HFFc6 (cell line): Measurements from ENCODE around the gene SCN1B. TPM values are rescaled to one million over a fixed set of nuclear protein-coding genes. Genes with fewer than 3 reads are reported as not detected.
"Not testable (repeated sequence)": the region's sequence is repeated elsewhere in the genome, so short reads cannot be mapped to it uniquely, and the experiment has no call there.

ENCODE experiments used
- DNase-seq: peaks from one replicate; pipeline ENCODE4 v3.0.0-alpha.2; 2018
- H3K27ac Mint-ChIP-seq: 2 replicates; pipeline ENCODE4 v1.8.0; 2020; ENCODE audit warnings: mild to moderate bottlenecking, mixed read lengths
- H3K27me3 Mint-ChIP-seq: 2 replicates; pipeline ENCODE4 v1.8.0; 2021; ENCODE audit warnings: mild to moderate bottlenecking, moderate library complexity, mixed read lengths; ENCODE audit not compliant: insufficient read depth
- H3K36me3 Mint-ChIP-seq: 2 replicates; pipeline ENCODE4 v1.8.0; 2021; ENCODE audit warnings: low read depth, mixed read lengths
- H3K4me1 Mint-ChIP-seq: 2 replicates; pipeline ENCODE4 v1.8.0; 2020; ENCODE audit warnings: low read depth, mixed read lengths
- H3K4me3 Mint-ChIP-seq: 2 replicates; pipeline ENCODE4 v1.8.0; 2020; ENCODE audit warnings: mild to moderate bottlenecking, moderate library complexity, mixed read lengths
- H3K9me3 Mint-ChIP-seq: 2 replicates; pipeline ENCODE4 v1.8.0; 2020; ENCODE audit warnings: mild to moderate bottlenecking, mixed read lengths
- CTCF ChIP-seq: fragments of 200-600 bp; sonication (generic); IDR thresholded peaks from 2 replicates; pipeline ENCODE4 v1.5.0; 2021; ENCODE audit warnings: antibody characterized with exemption, mild to moderate bottlenecking
- total RNA-seq, 6 experiments: library from RNA; stranded (reverse); fragmentation: NEBNext Ultra II Directional; extraction: Animal tissue kit (Norgen Biotek cat#: 25700); gene quantifications; 2 replicates in 1 of 6; 3 replicates in 5 of 6; pipeline ENCODE4 v1.2.3, GENCODE V29; 2021

SCN1B gene
- total RNA-seq, 6 experiments from 2014 or later = 6.8 to 14.2 (median 12.6) TPM

GRCh38 chr19:35025969-35026368 is 4.3 kb upstream of the SCN1B start:
- DNase-seq = no peak
- no peaks in the 10 kb centered on the region for H3K9me3 Mint-ChIP-seq
- no peak overlapping the region for H3K4me3 Mint-ChIP-seq
- H3K27ac Mint-ChIP-seq = no peak overlapping the region
- TF ChIP-seq CTCF = no peak
- peaks cover 5% of the 10 kb centered on the region for H3K27me3 Mint-ChIP-seq
- H3K36me3 Mint-ChIP-seq = peaks cover 18% of the 10 kb centered on the region; the same call in 1 of the 2 replicates
- H3K4me1 Mint-ChIP-seq = peaks cover under 1% of the 10 kb centered on the region; the same call in 1 of the 2 replicates

- no peak overlapping the region for H3K27ac Mint-ChIP-seq
- H3K4me3 Mint-ChIP-seq = no peak overlapping the region
Measured at GRCh38 chr19:35026418-35026817, 3.9 kb upstream of the SCN1B start.

GRCh38 chr19:35027009-35027408 is 3.3 kb upstream of the SCN1B start:
- Mint-ChIP-seq H3K4me1 (peaks cover 9% of the 10 kb centered on the region), H3K4me3 (no peak overlapping the region), H3K27ac (no peak overlapping the region), H3K27me3 (peaks cover 5% of the 10 kb centered on the region), H3K9me3 (no peaks in the 10 kb centered on the region), H3K36me3 (peaks cover 15% of the 10 kb centered on the region; the same call in 1 of the 2 replicates)
- DNase-seq = no peak
- TF ChIP-seq CTCF = no peak

More at GRCh38 chr19:35026418-35026817, 3.9 kb upstream of the SCN1B start:
- Mint-ChIP-seq H3K27me3 (peaks cover 5% of the 10 kb centered on the region), H3K9me3 (no peaks in the 10 kb centered on the region), H3K4me1 (peaks cover 5% of the 10 kb centered on the region), H3K36me3 (peaks cover 15% of the 10 kb centered on the region; the same call in 1 of the 2 replicates)
- TF ChIP-seq CTCF = no peak
- DNase-seq = no peak

GRCh38 chr19:35027851-35028599 is 2.2 kb upstream of the SCN1B start:
- no peak for TF ChIP-seq CTCF
- H3K27ac Mint-ChIP-seq = no peak overlapping the region
- H3K4me3 Mint-ChIP-seq = no peak overlapping the region
- H3K4me1 Mint-ChIP-seq = peaks cover 9% of the 10 kb centered on the region
- peaks cover 15% of the 10 kb centered on the region; the same call in 1 of the 2 replicates for H3K36me3 Mint-ChIP-seq
- no peaks in the 10 kb centered on the region for H3K9me3 Mint-ChIP-seq
- DNase-seq = no peak
- H3K27me3 Mint-ChIP-seq = peaks cover 5% of the 10 kb centered on the region

GRCh38 chr19:35028600-35028885 is 1.7 kb upstream of the SCN1B start:
- not testable (repeated sequence) for H3K9me3 Mint-ChIP-seq, H3K27me3 Mint-ChIP-seq, DNase-seq, H3K27ac Mint-ChIP-seq, H3K4me1 Mint-ChIP-seq, H3K4me3 Mint-ChIP-seq
- peaks cover 15% of the 10 kb centered on the region; the same call in 1 of the 2 replicates for H3K36me3 Mint-ChIP-seq

GRCh38 chr19:35029275-35029736 is 964 bp upstream of the SCN1B start:
- not testable (repeated sequence) for H3K27ac Mint-ChIP-seq, H3K9me3 Mint-ChIP-seq, H3K27me3 Mint-ChIP-seq, H3K4me1 Mint-ChIP-seq, DNase-seq
- Mint-ChIP-seq H3K4me3 (peak overlapping the region; percentile 32; the same call in 1 of the 2 replicates), H3K36me3 (peaks cover 15% of the 10 kb centered on the region; the same call in 1 of the 2 replicates)
